Measurements from ENCODE around the gene GPT2. TPM values are rescaled to one million over a fixed set of nuclear protein-coding genes. Genes with fewer than 3 reads are reported as not detected.
A peak's percentile ranks its signal among the peaks of the same experiment; 100 is the strongest.

The GPT2 gene
- total and polyA plus RNA-seq, 7 donors, result 3.3 to 28.7 (median 14.8) TPM

DNA sequence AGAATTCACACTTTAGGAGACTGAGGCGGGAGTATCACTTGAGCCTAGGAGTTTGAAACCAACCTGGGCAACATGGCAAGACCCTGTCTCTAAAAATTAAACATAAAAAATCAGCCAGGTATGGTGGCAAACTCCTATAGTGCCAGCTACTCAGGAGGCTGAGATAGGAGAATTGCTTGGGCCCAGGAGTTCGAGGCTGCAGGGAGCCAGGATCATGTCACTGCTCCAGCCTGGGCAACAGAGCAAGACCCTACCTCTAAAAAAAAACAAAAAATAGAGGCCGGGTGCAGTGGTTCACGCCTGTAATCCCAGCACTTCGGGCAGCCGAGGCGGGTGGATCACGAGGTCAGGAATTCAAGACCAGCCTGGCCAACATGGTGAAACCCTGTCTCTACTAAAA, 8.9 kb upstream of the GPT2 start:
- intact Hi-C loops (cut with DNase I), result no loop called here
- WGBS, 2 donors, result 95 to 96% methylated on average over 8 of the region's 8 CpGs

DNA sequence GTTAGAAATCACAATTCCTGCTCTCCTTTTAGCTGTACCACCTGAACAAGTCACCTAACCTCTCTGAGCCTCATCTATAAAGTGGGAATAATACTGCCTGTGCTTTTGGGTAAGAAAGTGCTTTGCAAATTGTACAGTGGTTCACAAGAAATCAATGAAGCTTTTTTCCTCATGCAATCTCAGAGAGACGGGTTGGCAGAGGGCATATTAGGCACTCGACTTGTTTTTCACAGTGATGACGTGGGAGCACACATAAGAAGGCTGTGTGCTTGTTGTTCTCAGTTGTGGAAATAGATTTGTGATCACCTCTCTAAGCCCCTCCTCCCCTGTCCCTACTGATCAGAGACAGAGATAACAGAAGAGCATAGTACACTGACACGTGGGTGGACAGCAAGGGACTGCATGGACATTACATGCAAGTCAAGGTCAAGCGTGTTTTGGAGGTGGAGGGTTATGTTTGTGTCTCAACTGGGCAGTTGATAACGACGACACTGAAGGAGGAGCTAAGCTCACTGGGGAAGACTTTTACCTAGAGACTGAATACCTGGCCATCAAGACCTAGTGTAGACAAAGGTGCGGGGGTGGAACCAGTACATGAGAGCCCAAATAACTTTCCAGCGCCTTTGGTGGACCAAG, 1.7 kb upstream of the GPT2 start:
- WGBS, 2 donors, result 73 to 75% methylated on average over 9 of the region's 9 CpGs
- peaks cover 0 to 12% (median 0%) of the 10 kb centered on the region in 3 donors for H3K27me3 ChIP-seq
- DNase-seq, result no peak
- H3K27ac ChIP-seq, result peak overlapping the region in 1 of 4 donors; percentile 72
- peaks cover 0 to 19% (median 15%) of the 10 kb centered on the region in 4 donors for H3K4me1 ChIP-seq
- H3K9me3 ChIP-seq, result no peaks in the 10 kb centered on the region
- intact Hi-C loops (cut with DNase I), result no loop called here
- TF ChIP-seq EP300 (IDR thresholded peaks at IDR 0.05) (no peak), POLR2A (IDR thresholded peaks at IDR 0.05) (no peak), POLR2AphosphoS5 (IDR thresholded peaks at IDR 0.05) (no peak), CTCF (IDR thresholded peaks at IDR 0.05) (no peak)
- no peaks in the 10 kb centered on the region for H3K36me3 ChIP-seq
- H3K4me3 ChIP-seq, result no peak overlapping the region

More for the DNA sequence above, 8.9 kb upstream of the GPT2 start:
- Histone ChIP-seq H3K4me1 (no peaks in the 10 kb centered on the region), H3K27me3 (peaks cover 0 to 9% (median 0%) of the 10 kb centered on the region in 3 donors), H3K4me3 (no peak overlapping the region), H3K36me3 (no peaks in the 10 kb centered on the region), H3K9me3 (no peaks in the 10 kb centered on the region), H3K27ac (no peak overlapping the region)
- no peak for DNase-seq
- TF ChIP-seq POLR2A (IDR thresholded peaks at IDR 0.05) (no peak), EP300 (IDR thresholded peaks at IDR 0.05) (no peak), CTCF (IDR thresholded peaks at IDR 0.05) (no peak), POLR2AphosphoS5 (IDR thresholded peaks at IDR 0.05) (no peak)

GRCh38 chr16:46882940-46883307, 1.2 kb upstream of the GPT2 start:
- no peak overlapping the region for H3K4me3 ChIP-seq
- H3K27ac ChIP-seq, result peak overlapping the region in 2 of 4 donors; percentile 69 to 72
- peaks cover 0 to 19% (median 15%) of the 10 kb centered on the region in 4 donors for H3K4me1 ChIP-seq

GRCh38 chr16:46883353-46883689, 841 bp upstream of the GPT2 start:
- peak overlapping the region; percentile 68 to 75 (median 70) for H3K27ac ChIP-seq
- DNase-seq, result no peak
- H3K4me3 ChIP-seq, result peak overlapping the region; percentile 49 to 87 (median 72)
- no peaks in the 10 kb centered on the region for H3K36me3 ChIP-seq
- TF ChIP-seq EP300 (IDR thresholded peaks at IDR 0.05) (no peak), POLR2AphosphoS5 (IDR thresholded peaks at IDR 0.05) (no peak), CTCF (IDR thresholded peaks at IDR 0.05) (no peak), POLR2A (IDR thresholded peaks at IDR 0.05) (no peak)
- WGBS, 2 donors, result 9 to 25% methylated on average over 10 of the region's 10 CpGs
- peaks cover 0 to 12% (median 0%) of the 10 kb centered on the region in 3 donors for H3K27me3 ChIP-seq
- H3K9me3 ChIP-seq, result no peaks in the 10 kb centered on the region
- H3K4me1 ChIP-seq, result peaks cover 0 to 19% (median 15%) of the 10 kb centered on the region in 4 donors
- intact Hi-C loops (cut with DNase I), result no loop called here

More at GRCh38 chr16:46882940-46883307, 1.2 kb upstream of the GPT2 start:
- TF ChIP-seq EP300 (IDR thresholded peaks at IDR 0.05) (no peak), POLR2AphosphoS5 (IDR thresholded peaks at IDR 0.05) (no peak), CTCF (IDR thresholded peaks at IDR 0.05) (no peak)
- no peaks in the 10 kb centered on the region for H3K9me3 ChIP-seq
- intact Hi-C loops (cut with DNase I), result no loop called here
- 81 to 84% methylated on average over 6 of the region's 6 CpGs for WGBS, 2 donors
- no peaks in the 10 kb centered on the region for H3K36me3 ChIP-seq
- no peak for DNase-seq
- peaks cover 0 to 12% (median 0%) of the 10 kb centered on the region in 3 donors for H3K27me3 ChIP-seq
